DND-41 (cell line): ENCODE measurements around the gene DOC2B.
"Not testable (repeated sequence)": the region's sequence is repeated elsewhere in the genome, so short reads cannot be mapped to it uniquely, and the experiment has no call there.

ENCODE experiments used
- EZH2 ChIP-seq: IDR thresholded peaks from 3 replicates; pipeline ENCODE4 v1.6.1; 2012; ENCODE audit warnings: borderline replicate concordance, low read depth, mild to moderate bottlenecking, moderate library complexity, low read length, inconsistent platforms; ENCODE audit not compliant: severe bottlenecking
- TF ChIP-seq, protein P1 (sequence below): IDR thresholded peaks from 2 replicates; pipeline ENCODE4 v1.5.1; 2012; ENCODE audit warnings: borderline replicate concordance, low read length, moderate library complexity, mild to moderate bottlenecking; ENCODE audit not compliant: poor library complexity, severe bottlenecking; ENCODE audit errors: extremely low read depth

DNA sequence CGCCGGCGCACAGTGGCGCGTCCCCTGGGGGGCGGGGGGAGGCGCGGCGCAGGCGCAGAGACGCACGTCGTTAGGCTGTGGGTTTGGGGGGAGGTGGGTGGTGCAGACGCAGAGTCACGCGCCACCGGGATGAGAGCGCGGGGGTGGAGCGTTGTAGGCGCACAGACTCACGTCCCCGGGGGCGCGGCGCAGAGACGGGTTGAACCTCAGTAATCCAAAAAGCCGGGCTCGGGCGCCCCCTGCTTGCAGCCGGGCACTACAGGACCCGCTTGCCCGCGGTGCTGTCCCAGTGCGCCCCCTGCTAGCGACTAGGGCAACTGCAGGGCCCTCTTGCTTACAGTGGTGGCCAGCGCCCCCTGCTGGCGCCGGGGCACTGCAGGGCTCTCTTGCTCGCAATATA lies 47.5 kb downstream of the DOC2B start:
- TF ChIP-seq, protein P1, sequence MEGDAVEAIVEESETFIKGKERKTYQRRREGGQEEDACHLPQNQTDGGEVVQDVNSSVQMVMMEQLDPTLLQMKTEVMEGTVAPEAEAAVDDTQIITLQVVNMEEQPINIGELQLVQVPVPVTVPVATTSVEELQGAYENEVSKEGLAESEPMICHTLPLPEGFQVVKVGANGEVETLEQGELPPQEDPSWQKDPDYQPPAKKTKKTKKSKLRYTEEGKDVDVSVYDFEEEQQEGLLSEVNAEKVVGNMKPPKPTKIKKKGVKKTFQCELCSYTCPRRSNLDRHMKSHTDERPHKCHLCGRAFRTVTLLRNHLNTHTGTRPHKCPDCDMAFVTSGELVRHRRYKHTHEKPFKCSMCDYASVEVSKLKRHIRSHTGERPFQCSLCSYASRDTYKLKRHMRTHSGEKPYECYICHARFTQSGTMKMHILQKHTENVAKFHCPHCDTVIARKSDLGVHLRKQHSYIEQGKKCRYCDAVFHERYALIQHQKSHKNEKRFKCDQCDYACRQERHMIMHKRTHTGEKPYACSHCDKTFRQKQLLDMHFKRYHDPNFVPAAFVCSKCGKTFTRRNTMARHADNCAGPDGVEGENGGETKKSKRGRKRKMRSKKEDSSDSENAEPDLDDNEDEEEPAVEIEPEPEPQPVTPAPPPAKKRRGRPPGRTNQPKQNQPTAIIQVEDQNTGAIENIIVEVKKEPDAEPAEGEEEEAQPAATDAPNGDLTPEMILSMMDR: not testable (repeated sequence)
- not testable (repeated sequence) for TF ChIP-seq EZH2
